Measurements from ENCODE around the gene POU3F1.
A peak's percentile ranks its signal among the peaks of the same experiment; 100 is the strongest.

DNA sequence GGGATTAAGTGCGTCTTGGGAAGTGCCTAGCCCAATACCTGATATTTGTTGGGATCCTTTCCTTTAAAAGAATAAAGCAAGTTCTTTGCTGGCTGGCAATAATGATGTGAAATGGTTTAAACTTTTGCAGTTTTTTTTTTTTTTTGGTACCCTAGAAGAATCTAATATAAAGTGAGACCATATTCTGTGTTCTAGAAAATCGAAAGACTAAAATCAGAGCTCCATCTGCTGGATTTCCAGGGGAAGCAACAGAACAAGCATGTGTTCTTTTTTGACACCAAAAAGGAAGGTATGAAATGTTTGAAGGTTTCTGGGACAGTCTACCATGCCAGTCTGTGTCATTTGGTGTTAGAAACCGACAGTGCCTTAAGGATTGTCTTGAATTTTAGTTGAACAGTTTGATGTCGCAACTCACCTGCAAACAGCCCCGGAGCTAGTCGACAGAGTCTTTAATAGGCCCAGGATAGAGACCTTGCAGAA lies 27.7 kb downstream of the POU3F1 start:
- TF ChIP-seq ZNF707 (tag by site-specific recombination; IDR thresholded peaks at IDR 0.05) (no peak), ZEB2 (tag by site-specific recombination; IDR thresholded peaks at IDR 0.05) (no peak), ZNF121 (tag by site-specific recombination; IDR thresholded peaks at IDR 0.05) (no peak), ZNF664 (tag by site-specific recombination; IDR thresholded peaks at IDR 0.05) (no peak), ZNF776 (tag by site-specific recombination; IDR thresholded peaks at IDR 0.05; ENCODE audit: borderline replicate concordance) (no peak), ZNF623 (tag by site-specific recombination; IDR thresholded peaks at IDR 0.05) (no peak), ZNF560 (tag by site-specific recombination; IDR thresholded peaks at IDR 0.05; ENCODE audit: borderline replicate concordance) (no peak), BCL11A (tag by site-specific recombination; IDR thresholded peaks at IDR 0.05; ENCODE audit: low read depth) (no peak), ZNF510 (tag by site-specific recombination; IDR thresholded peaks at IDR 0.05; ENCODE audit: insufficient replicate concordance) (no peak)
- TF ChIP-seq, protein P1, sequence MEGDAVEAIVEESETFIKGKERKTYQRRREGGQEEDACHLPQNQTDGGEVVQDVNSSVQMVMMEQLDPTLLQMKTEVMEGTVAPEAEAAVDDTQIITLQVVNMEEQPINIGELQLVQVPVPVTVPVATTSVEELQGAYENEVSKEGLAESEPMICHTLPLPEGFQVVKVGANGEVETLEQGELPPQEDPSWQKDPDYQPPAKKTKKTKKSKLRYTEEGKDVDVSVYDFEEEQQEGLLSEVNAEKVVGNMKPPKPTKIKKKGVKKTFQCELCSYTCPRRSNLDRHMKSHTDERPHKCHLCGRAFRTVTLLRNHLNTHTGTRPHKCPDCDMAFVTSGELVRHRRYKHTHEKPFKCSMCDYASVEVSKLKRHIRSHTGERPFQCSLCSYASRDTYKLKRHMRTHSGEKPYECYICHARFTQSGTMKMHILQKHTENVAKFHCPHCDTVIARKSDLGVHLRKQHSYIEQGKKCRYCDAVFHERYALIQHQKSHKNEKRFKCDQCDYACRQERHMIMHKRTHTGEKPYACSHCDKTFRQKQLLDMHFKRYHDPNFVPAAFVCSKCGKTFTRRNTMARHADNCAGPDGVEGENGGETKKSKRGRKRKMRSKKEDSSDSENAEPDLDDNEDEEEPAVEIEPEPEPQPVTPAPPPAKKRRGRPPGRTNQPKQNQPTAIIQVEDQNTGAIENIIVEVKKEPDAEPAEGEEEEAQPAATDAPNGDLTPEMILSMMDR (tag by site-specific recombination; IDR thresholded peaks at IDR 0.05): 0 out of 2 replicates have a peak, but pooled peaks have one; percentile 17
